ENCODE data around the gene DCAF7.

Gene DCAF7

GRCh38 chr17:63506627-63507026 lies 43.6 kb upstream of the DCAF7 start:
- no peaks in the 10 kb centered on the region for H3K4me1 Mint-ChIP-seq
- H3K27me3 Mint-ChIP-seq (ENCODE audit: low read depth, poor library complexity): peaks cover 69% of the 10 kb centered on the region

GRCh38 chr17:63511331-63511730 lies 38.9 kb upstream of the DCAF7 start:
- H3K9me3 Mint-ChIP-seq: no peaks in the 10 kb centered on the region
- H3K4me1 Mint-ChIP-seq: no peaks in the 10 kb centered on the region
- H3K4me3 Mint-ChIP-seq: no peak overlapping the region
- H3K27me3 Mint-ChIP-seq (ENCODE audit: low read depth, poor library complexity): peaks cover 59% of the 10 kb centered on the region
- H3K36me3 Mint-ChIP-seq (ENCODE audit: low read depth): no peaks in the 10 kb centered on the region
- no peak for TF ChIP-seq CTCF (IDR thresholded peaks at IDR 0.05)
- no peak overlapping the region for H3K27ac Mint-ChIP-seq
- no peak for DNase-seq

More at GRCh38 chr17:63506627-63507026, 43.6 kb upstream of the DCAF7 start:
- H3K4me3 Mint-ChIP-seq: no peak overlapping the region
- H3K27ac Mint-ChIP-seq: no peak overlapping the region
- TF ChIP-seq CTCF (IDR thresholded peaks at IDR 0.05): no peak
- no peaks in the 10 kb centered on the region for H3K36me3 Mint-ChIP-seq (ENCODE audit: low read depth)
- no peaks in the 10 kb centered on the region for H3K9me3 Mint-ChIP-seq
- DNase-seq: no peak

- no peaks in the 10 kb centered on the region for H3K36me3 Mint-ChIP-seq (ENCODE audit: low read depth)
- no peak for TF ChIP-seq CTCF (IDR thresholded peaks at IDR 0.05)
- peaks cover 58% of the 10 kb centered on the region for H3K27me3 Mint-ChIP-seq (ENCODE audit: low read depth, poor library complexity)
- no peaks in the 10 kb centered on the region for H3K9me3 Mint-ChIP-seq
- H3K27ac Mint-ChIP-seq: no peak overlapping the region
- H3K4me3 Mint-ChIP-seq: no peak overlapping the region
- DNase-seq: no peak
- H3K4me1 Mint-ChIP-seq: no peaks in the 10 kb centered on the region
These were observed 37.9 kb upstream of the DCAF7 start for GRCh38 chr17:63512388-63512787.

- Mint-ChIP-seq H3K4me1 (no peaks in the 10 kb centered on the region), H3K36me3 (ENCODE audit: low read depth) (no peaks in the 10 kb centered on the region), H3K4me3 (no peak overlapping the region), H3K27ac (no peak overlapping the region), H3K27me3 (ENCODE audit: low read depth, poor library complexity) (peaks cover 59% of the 10 kb centered on the region), H3K9me3 (no peaks in the 10 kb centered on the region)
- no peak for TF ChIP-seq CTCF (IDR thresholded peaks at IDR 0.05)
- DNase-seq: no peak
These were observed 37.2 kb upstream of the DCAF7 start for GRCh38 chr17:63512896-63513644.

- no peaks in the 10 kb centered on the region for H3K36me3 Mint-ChIP-seq (ENCODE audit: low read depth)
- no peak for DNase-seq
- no peak overlapping the region for H3K27ac Mint-ChIP-seq
- TF ChIP-seq CTCF (IDR thresholded peaks at IDR 0.05): no peak
- no peaks in the 10 kb centered on the region for H3K4me1 Mint-ChIP-seq
- peaks cover 51% of the 10 kb centered on the region for H3K27me3 Mint-ChIP-seq (ENCODE audit: low read depth, poor library complexity)
- H3K4me3 Mint-ChIP-seq: no peak overlapping the region
- H3K9me3 Mint-ChIP-seq: no peaks in the 10 kb centered on the region
These were observed 35.8 kb upstream of the DCAF7 start for GRCh38 chr17:63514477-63514876.

GRCh38 chr17:63514974-63515373 lies 35.3 kb upstream of the DCAF7 start:
- no peak overlapping the region for H3K27ac Mint-ChIP-seq
- H3K4me3 Mint-ChIP-seq: no peak overlapping the region
- H3K27me3 Mint-ChIP-seq (ENCODE audit: low read depth, poor library complexity): peaks cover 52% of the 10 kb centered on the region
- no peaks in the 10 kb centered on the region for H3K9me3 Mint-ChIP-seq
- no peaks in the 10 kb centered on the region for H3K36me3 Mint-ChIP-seq (ENCODE audit: low read depth)
- no peak for TF ChIP-seq CTCF (IDR thresholded peaks at IDR 0.05)
- DNase-seq: no peak
- H3K4me1 Mint-ChIP-seq: no peaks in the 10 kb centered on the region

Data from nephron progenitor cell (in vitro differentiated cells).